ENCODE results near the gene GPR78.

- TF ChIP-seq EZH2 (IDR thresholded peaks at IDR 0.05; ENCODE audit: borderline replicate concordance, low read depth, low read length, severe bottlenecking) (no peak), CTCF (IDR thresholded peaks at IDR 0.05; ENCODE audit: borderline replicate concordance, extremely low read depth, low read length, poor library complexity, severe bottlenecking) (no peak)
Observed at GRCh38 chr4:8556341-8557150, 23.6 kb upstream of the GPR78 start.

All from DND-41 (cell line).